Stimulated activated CD8-positive, alpha-beta memory T cell treated with anti-CD3 and anti-CD28 coated beads, Interleukin-7, amount 100 ng/mL, for 1 hour (primary cell): ENCODE data around the gene P2RY12.
"Not testable (repeated sequence)": the region's sequence is repeated elsewhere in the genome, so short reads cannot be mapped to it uniquely, and the experiment has no call there.

ENCODE experiments used
- DNase-seq, 2 donors: peaks; one replicate each; pipeline ENCODE4 v3.0.0-alpha.2; 2020; ENCODE audit warnings: low read depth in 2 of 2

Gene P2RY12

GRCh38 chr3:151393146-151393830 is 8.7 kb upstream of the P2RY12 start:
- no peak for DNase-seq

GRCh38 chr3:151392191-151392590 is 7.6 kb upstream of the P2RY12 start:
- DNase-seq: not testable (repeated sequence)

GRCh38 chr3:151391720-151392119 is 7.2 kb upstream of the P2RY12 start:
- DNase-seq: no peak

- no peak for DNase-seq
These were observed 3.3 kb upstream of the P2RY12 start for GRCh38 chr3:151387842-151388241.

GRCh38 chr3:151387432-151387831 is 2.9 kb upstream of the P2RY12 start:
- no peak for DNase-seq

GRCh38 chr3:151386056-151386455 is 1.5 kb upstream of the P2RY12 start:
- DNase-seq: no peak

GRCh38 chr3:151383956-151384355 is 597 bp downstream of the P2RY12 start:
- DNase-seq: no peak

- no peak for DNase-seq
These were observed 1.4 kb downstream of the P2RY12 start for GRCh38 chr3:151383111-151383510.

- no peak for DNase-seq
These were observed 1.9 kb downstream of the P2RY12 start for GRCh38 chr3:151382671-151383070.

- no peak for DNase-seq
These were observed 5.3 kb downstream of the P2RY12 start for GRCh38 chr3:151379083-151379734.

- DNase-seq: no peak
These were observed 6.7 kb downstream of the P2RY12 start for GRCh38 chr3:151377768-151378385.

GRCh38 chr3:151372063-151372820 is 12.3 kb downstream of the P2RY12 start:
- DNase-seq: no peak

- DNase-seq: no peak
These were observed 13.0 kb downstream of the P2RY12 start for GRCh38 chr3:151371526-151371925.

GRCh38 chr3:151367448-151367847 is 17.1 kb downstream of the P2RY12 start:
- no peak for DNase-seq

- DNase-seq: no peak
These were observed 17.6 kb downstream of the P2RY12 start for GRCh38 chr3:151366993-151367392.

GRCh38 chr3:151362751-151363174 is 21.8 kb downstream of the P2RY12 start:
- no peak for DNase-seq

- DNase-seq: no peak
These were observed 27.1 kb downstream of the P2RY12 start for GRCh38 chr3:151357463-151357850.

GRCh38 chr3:151356794-151357462 is 27.6 kb downstream of the P2RY12 start:
- no peak for DNase-seq

- DNase-seq: no peak
These were observed 32.9 kb downstream of the P2RY12 start for GRCh38 chr3:151351648-151352047.

GRCh38 chr3:151351219-151351618 is 33.3 kb downstream of the P2RY12 start:
- DNase-seq: no peak

GRCh38 chr3:151350656-151351055 is 33.9 kb downstream of the P2RY12 start:
- DNase-seq: no peak

- no peak for DNase-seq
These were observed 37.1 kb downstream of the P2RY12 start for GRCh38 chr3:151347432-151347831.
